Bronchial epithelial cell (primary cell): Measurements from ENCODE around the gene EPX. TPM values are rescaled to one million over a fixed set of nuclear protein-coding genes. Genes with fewer than 3 reads are reported as not detected.
"Not testable (repeated sequence)": the region's sequence is repeated elsewhere in the genome, so short reads cannot be mapped to it uniquely, and the experiment has no call there.

Experiments used
- DNase-seq: peaks from one replicate; pipeline ENCODE4 v3.0.0-alpha.2; 2010; ENCODE audit warnings: low read depth
- FAIRE-seq: peaks from 2 replicates; lab custom pipeline; 2011; peaks lifted over from hg19 to GRCh38; lab: Jason Lieb, UNC
- H3K27me3 ChIP-seq: 2 replicates; pipeline ENCODE4 v1.5.1; 2011; ENCODE audit warnings: low read length; ENCODE audit not compliant: control insufficient read depth, insufficient read depth
- H3K36me3 ChIP-seq: 2 replicates; pipeline ENCODE4 v1.5.1; 2011; ENCODE audit warnings: low read length; ENCODE audit not compliant: control insufficient read depth, insufficient read depth
- H3K4me3 ChIP-seq: 2 replicates; pipeline ENCODE4 v1.5.1; 2011; ENCODE audit warnings: mild to moderate bottlenecking, low read depth, low read length, control low read depth
- CTCF ChIP-seq: IDR thresholded peaks from 2 replicates; pipeline ENCODE4 v1.5.1; 2011; ENCODE audit warnings: mild to moderate bottlenecking, moderate library complexity, low read length, control low read depth, inconsistent platforms; ENCODE audit not compliant: insufficient read depth, severe bottlenecking
- total RNA-seq: library from RNA; depleted of rRNA; stranded (reverse); fragments of >200 nt; gene quantifications from 2 replicates; pipeline ENCODE4 v1.2.1, GENCODE V29; 2014

Gene EPX
- not detected in 2 replicates for total RNA-seq

DNA sequence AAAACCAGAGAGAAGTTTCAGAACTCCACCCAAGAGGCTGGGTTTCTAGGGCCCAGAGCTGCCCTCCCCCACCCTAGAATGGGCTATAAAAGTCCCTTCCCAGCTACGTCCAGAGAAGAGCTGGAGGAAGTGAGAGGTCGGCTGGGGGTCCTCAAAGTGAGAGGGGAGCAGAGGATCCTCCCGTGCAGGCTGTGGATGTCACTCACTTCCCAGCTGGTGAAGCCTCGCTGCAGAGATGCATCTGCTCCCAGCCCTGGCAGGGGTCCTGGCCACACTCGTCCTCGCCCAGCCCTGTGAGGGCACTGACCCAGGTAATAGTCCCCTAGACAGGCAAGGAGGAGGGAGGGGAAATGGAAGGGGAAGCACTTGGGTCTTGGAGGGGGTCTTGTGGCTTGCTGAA is at the start of gene EPX:
Gene EPX (plus strand): TSS at position 115 of the 400 bp plus-strand sequence. CDS start 121 bp downstream, at position 236.
- no peak for TF ChIP-seq CTCF
- no peak for FAIRE-seq
- no peak for DNase-seq
- Histone ChIP-seq H3K27me3 (peaks cover 4% of the 10 kb centered on the region), H3K36me3 (no peaks in the 10 kb centered on the region), H3K4me3 (no peak within 1 kb of the TSS)

DNA sequence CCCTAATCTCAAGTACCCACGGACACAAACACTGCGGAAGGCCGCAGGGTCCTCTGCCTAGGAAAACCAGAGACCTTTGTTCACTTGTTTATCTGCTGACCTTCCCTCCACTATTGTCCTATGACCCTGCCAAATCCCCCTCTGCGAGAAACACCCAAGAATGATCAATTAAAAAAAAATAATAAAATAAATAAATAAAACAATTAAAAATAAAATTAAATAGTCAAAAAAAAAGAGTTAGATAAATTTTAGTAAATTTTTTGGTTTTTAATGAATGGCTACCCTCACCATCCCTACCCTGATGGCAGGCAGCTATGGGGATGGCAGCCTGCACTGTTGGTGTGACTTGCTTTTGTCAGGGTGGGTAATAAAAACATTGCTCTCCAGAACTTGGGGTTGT is 49.2 kb upstream of the EPX start:
- DNase-seq, H3K36me3 ChIP-seq, FAIRE-seq, H3K4me3 ChIP-seq, H3K27me3 ChIP-seq: not testable (repeated sequence)

GRCh38 chr17:58144801-58145200 is 47.7 kb upstream of the EPX start:
- peaks cover 5% of the 10 kb centered on the region for H3K27me3 ChIP-seq
- TF ChIP-seq CTCF, result no peak
- DNase-seq (no peak), FAIRE-seq (no peak)
- H3K4me3 ChIP-seq, result no peak overlapping the region
- no peaks in the 10 kb centered on the region for H3K36me3 ChIP-seq

GRCh38 chr17:58147930-58148434 is 44.5 kb upstream of the EPX start, which contains the start of gene OR4D1:
TSS of gene OR4D1 (plus strand) at chr17:58148384. CDS start at chr17:58155154, 6,770 bp downstream.
- no peaks in the 10 kb centered on the region for H3K36me3 ChIP-seq
- no peak for DNase-seq
- peaks cover 7% of the 10 kb centered on the region for H3K27me3 ChIP-seq
- TF ChIP-seq CTCF, result no peak
- no peak within 1 kb of the TSS for H3K4me3 ChIP-seq
- no peak for FAIRE-seq

DNA sequence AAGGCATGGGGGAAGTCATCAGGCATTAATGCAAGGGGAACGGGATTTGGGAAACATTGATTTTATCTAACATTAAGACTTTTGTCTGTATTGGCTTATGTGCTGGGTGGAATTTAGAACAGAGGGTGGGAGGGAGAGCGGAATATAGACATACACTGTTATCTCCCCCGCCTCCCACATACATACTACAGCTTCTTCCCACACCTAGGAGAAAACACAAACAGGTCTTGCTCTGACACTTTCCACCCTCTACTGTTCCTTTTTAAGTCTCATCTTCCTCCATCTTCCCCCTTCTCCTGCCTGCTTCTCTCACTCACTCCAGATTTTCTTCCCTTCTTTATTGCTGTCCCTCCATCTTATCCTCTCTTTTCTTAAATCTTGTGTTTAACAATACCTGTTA is 43.9 kb upstream of the EPX start:
- DNase-seq (no peak), FAIRE-seq (no peak)
- peaks cover 7% of the 10 kb centered on the region for H3K27me3 ChIP-seq
- no peak overlapping the region for H3K4me3 ChIP-seq
- no peaks in the 10 kb centered on the region for H3K36me3 ChIP-seq
- no peak for TF ChIP-seq CTCF

- H3K27me3 ChIP-seq, result peaks cover 9% of the 10 kb centered on the region
- H3K36me3 ChIP-seq, result no peaks in the 10 kb centered on the region
- DNase-seq, result no peak
- FAIRE-seq, result no peak
- TF ChIP-seq CTCF, result no peak
- H3K4me3 ChIP-seq, result no peak overlapping the region
Measured at GRCh38 chr17:58150394-58150793, 42.1 kb upstream of the EPX start.
